Measurements from ENCODE around the gene TFCP2L1. TPM values are rescaled to one million over a fixed set of nuclear protein-coding genes. Genes with fewer than 3 reads are reported as not detected.

The TFCP2L1 gene
- polyA plus RNA-seq, 3 donors, result 0.03 to 0.24 TPM; not detected in 1

- H3K79me2 ChIP-seq (ENCODE audit: insufficient read depth, low read length), result no peaks in the 10 kb centered on the region
- peaks cover 5% of the 10 kb centered on the region for H3K4me1 Mint-ChIP-seq
- H3K27ac Mint-ChIP-seq, result peak overlapping the region in 1 of 7 donors; percentile 12
- no peak overlapping the region for H3K9ac ChIP-seq (ENCODE audit: insufficient read depth, low read length, poor library complexity, severe bottlenecking)
- no peak for DNase-seq
- H3K4me3 Mint-ChIP-seq, result no peak overlapping the region
- no peak overlapping the region for H3K4me3 ChIP-seq (replicated peaks in 1 of 3; ENCODE audit: low read depth in 2 of 3, low read length in 3 of 3)
- intact Hi-C loops (cut with micrococcal nuclease), result no loop called here
- TF ChIP-seq CTCF (IDR thresholded peaks at IDR 0.05), result no peak
- WGBS (ENCODE audit: insufficient coverage), result 91% methylated on average over 9 of the region's 13 CpGs
- no peak overlapping the region for H3K4me2 ChIP-seq (replicated peaks; ENCODE audit: extremely low read depth, low read length, poor library complexity, severe bottlenecking)
- H4K20me1 ChIP-seq (ENCODE audit: insufficient read depth, low read length), result no peaks in the 10 kb centered on the region
- peaks cover 5 to 13% (median 8%) of the 10 kb centered on the region in 3 donors for H3K27me3 Mint-ChIP-seq (ENCODE audit: low read depth in 3 of 3)
- H3K27me3 ChIP-seq (ENCODE audit: control insufficient read depth in 2 of 2, insufficient read depth in 2 of 2, low read length in 2 of 2), result no peaks in the 10 kb centered on the region
- H3K27ac ChIP-seq (ENCODE audit: low read depth in 1 of 2, low read length in 2 of 2), result no peak overlapping the region
- no peaks in the 10 kb centered on the region for H3K4me1 ChIP-seq (ENCODE audit: control insufficient read depth in 1 of 2, insufficient read depth in 2 of 2, low read length in 2 of 2)
- no peaks in the 10 kb centered on the region for H3K9me3 ChIP-seq (replicated peaks in 1 of 2; ENCODE audit: control insufficient read depth in 1 of 2, insufficient read depth in 1 of 2, low read length in 2 of 2)
- peaks cover 0 to 2% (median 0%) of the 10 kb centered on the region in 7 donors for H3K9me3 Mint-ChIP-seq
- no peaks in the 10 kb centered on the region for H3K36me3 Mint-ChIP-seq
- no peak overlapping the region for H2AFZ ChIP-seq (ENCODE audit: insufficient read depth, low read depth, low read length, poor library complexity, severe bottlenecking)
- H3K36me3 ChIP-seq (replicated peaks in 1 of 2; ENCODE audit: control insufficient read depth in 1 of 2, insufficient read depth in 2 of 2, low read length in 2 of 2), result no peaks in the 10 kb centered on the region
Observed at GRCh38 chr2:121253674-121254240, 31.2 kb downstream of the TFCP2L1 start.

- Histone ChIP-seq H3K4me2 (replicated peaks; ENCODE audit: extremely low read depth, low read length, poor library complexity, severe bottlenecking) (no peak overlapping the region), H3K27ac (ENCODE audit: low read depth in 1 of 2, low read length in 2 of 2) (no peak overlapping the region), H3K4me1 (ENCODE audit: control insufficient read depth in 1 of 2, insufficient read depth in 2 of 2, low read length in 2 of 2) (no peaks in the 10 kb centered on the region), H2AFZ (ENCODE audit: insufficient read depth, low read depth, low read length, poor library complexity, severe bottlenecking) (no peak overlapping the region), H3K36me3 (replicated peaks in 1 of 2; ENCODE audit: control insufficient read depth in 1 of 2, insufficient read depth in 2 of 2, low read length in 2 of 2) (no peaks in the 10 kb centered on the region), H4K20me1 (ENCODE audit: insufficient read depth, low read length) (no peaks in the 10 kb centered on the region), H3K9me3 (replicated peaks in 1 of 2; ENCODE audit: control insufficient read depth in 1 of 2, insufficient read depth in 1 of 2, low read length in 2 of 2) (no peaks in the 10 kb centered on the region), H3K79me2 (ENCODE audit: insufficient read depth, low read length) (no peaks in the 10 kb centered on the region), H3K4me3 (replicated peaks in 1 of 3; ENCODE audit: low read depth in 2 of 3, low read length in 3 of 3) (no peak overlapping the region), H3K9ac (ENCODE audit: insufficient read depth, low read length, poor library complexity, severe bottlenecking) (no peak overlapping the region), H3K27me3 (ENCODE audit: control insufficient read depth in 2 of 2, insufficient read depth in 2 of 2, low read length in 2 of 2) (no peaks in the 10 kb centered on the region)
- intact Hi-C loops (cut with micrococcal nuclease), result no loop called here
- H3K36me3 Mint-ChIP-seq, result no peaks in the 10 kb centered on the region
- no peak overlapping the region for H3K27ac Mint-ChIP-seq
- no peak for DNase-seq
- 97% methylated on average over 12 of the region's 12 CpGs for WGBS (ENCODE audit: insufficient coverage)
- H3K4me1 Mint-ChIP-seq, result peaks cover 5% of the 10 kb centered on the region
- peaks cover 5 to 13% (median 8%) of the 10 kb centered on the region in 3 donors for H3K27me3 Mint-ChIP-seq (ENCODE audit: low read depth in 3 of 3)
- H3K4me3 Mint-ChIP-seq, result no peak overlapping the region
- TF ChIP-seq CTCF (IDR thresholded peaks at IDR 0.05), result no peak
- H3K9me3 Mint-ChIP-seq, result peaks cover 0 to 2% (median 0%) of the 10 kb centered on the region in 7 donors
Observed at GRCh38 chr2:121253021-121253673, 31.9 kb downstream of the TFCP2L1 start.

Measured in CD14-positive monocyte (primary cell).